Caco-2 (cell line): Measurements from ENCODE around the gene TTC7B. TPM values are rescaled to one million over a fixed set of nuclear protein-coding genes. Genes with fewer than 3 reads are reported as not detected.

ENCODE experiments used
- BruUV-seq: library from RNA; stranded (reverse); fragments of 400-500 nt; replicated peaks from 2 replicates; lab custom pipeline; 2021; lab: Mats Ljungman, UMichigan
- CTCF ChIA-PET: fragments of 300-600 bp; sonication (Branson Sonifier 250); formaldehyde crosslinking; loops from one replicate; lab custom pipeline; 2022; ENCODE audit warnings: antibody characterized with exemption; lab: Charles Lee
- POLR2A ChIA-PET: fragments of 300-600 bp; sonication (Branson Sonifier 250); formaldehyde crosslinking; loops from one replicate; lab custom pipeline; 2022; ENCODE audit warnings: antibody characterized with exemption; lab: Charles Lee
- DNase-seq, 2 experiments: peaks; one replicate each; pipeline versions ENCODE4 v3.0.0 to v3.0.0-alpha.2; 2020 to 2022
- H3K27me3 ChIP-seq: replicated peaks from 2 replicates; pipeline ENCODE4 v1.6.0; 2011; ENCODE audit warnings: low read length; ENCODE audit not compliant: control insufficient read depth, insufficient read depth
- H3K36me3 ChIP-seq: 2 replicates; pipeline ENCODE4 v1.5.1; 2011; ENCODE audit warnings: low read length; ENCODE audit not compliant: control insufficient read depth, insufficient read depth
- H3K4me1 ChIP-seq: fragments of 250-450 bp; sonication (Bioruptor Pico); 2 replicates; pipeline ENCODE4 v1.5.1; 2020; ENCODE audit warnings: mild to moderate bottlenecking
- H3K4me3 ChIP-seq: 2 replicates; pipeline ENCODE4 v1.5.1; 2011; ENCODE audit warnings: low read depth, mild to moderate bottlenecking, control low read depth, low read length
- H3K9me3 ChIP-seq: fragments of 250-450 bp; sonication (Bioruptor Pico); 2 replicates; pipeline ENCODE4 v1.5.1; 2020; ENCODE audit warnings: mild to moderate bottlenecking, moderate library complexity
- H3K27ac Mint-ChIP-seq: one replicate; pipeline ENCODE4 v1.8.0; 2022; ENCODE audit warnings: mixed read lengths; ENCODE audit not compliant: unreplicated experiment
- H3K27me3 Mint-ChIP-seq: one replicate; pipeline ENCODE4 v1.8.0; 2022; ENCODE audit warnings: mixed read lengths; ENCODE audit not compliant: insufficient read depth, unreplicated experiment
- H3K36me3 Mint-ChIP-seq: one replicate; pipeline ENCODE4 v1.8.0; 2022; ENCODE audit warnings: mild to moderate bottlenecking, mixed read lengths; ENCODE audit not compliant: insufficient read depth, unreplicated experiment
- H3K4me1 Mint-ChIP-seq: one replicate; pipeline ENCODE4 v1.8.0; 2022; ENCODE audit warnings: low read depth, mixed read lengths; ENCODE audit not compliant: unreplicated experiment
- H3K4me3 Mint-ChIP-seq: one replicate; pipeline ENCODE4 v1.8.0; 2022; ENCODE audit warnings: mild to moderate bottlenecking, moderate library complexity, mixed read lengths; ENCODE audit not compliant: unreplicated experiment
- H3K9me3 Mint-ChIP-seq: one replicate; pipeline ENCODE4 v1.8.0; 2022; ENCODE audit warnings: mixed read lengths; ENCODE audit not compliant: unreplicated experiment
- CTCF ChIP-seq, 2 experiments: fragments of 200-600 bp in 1 of 2; IDR thresholded peaks; 1 replicate in 1 of 2; 2 replicates in 1 of 2; pipeline versions ENCODE4 v1.5.1 to v1.8.0; 2011 to 2022; ENCODE audit warnings: antibody characterized with exemption in 1 of 2, control low read depth in 1 of 2, inconsistent platforms in 1 of 2, low read depth in 1 of 2, low read length in 1 of 2, mild to moderate bottlenecking in 1 of 2, moderate library complexity in 1 of 2; ENCODE audit not compliant: insufficient read depth in 1 of 2, severe bottlenecking in 1 of 2, unreplicated experiment in 1 of 2
- intact Hi-C: fragments of 100-400 bp; cut with micrococcal nuclease; formaldehyde crosslinking; loops from one replicate; pipeline ENCODE4 v1.10.0; 2022; ENCODE audit not compliant: unreplicated experiment
- total RNA-seq: library from RNA; stranded (reverse); gene quantifications from 2 replicates; pipeline ENCODE4 v1.2.3, GENCODE V29; 2022

The TTC7B gene
- total RNA-seq, 1 experiment from 2014 or later = 28.5 TPM

GRCh38 chr14:90615517-90616060 lies 200.6 kb downstream of the TTC7B start:
- Mint-ChIP-seq H3K4me3 (no peak overlapping the region), H3K27me3 (no peaks in the 10 kb centered on the region), H3K9me3 (no peaks in the 10 kb centered on the region), H3K27ac (no peak overlapping the region), H3K4me1 (no peaks in the 10 kb centered on the region), H3K36me3 (no peaks in the 10 kb centered on the region)
- no peak for TF ChIP-seq CTCF (IDR thresholded peaks at IDR 0.05; ENCODE audit: insufficient read depth in 1 of 2, low read depth in 1 of 2, low read length in 1 of 2, severe bottlenecking in 1 of 2, unreplicated experiment in 1 of 2)
- no TSS peak for BruUV-seq
- H3K4me3 ChIP-seq = no peak overlapping the region
- H3K4me1 ChIP-seq = no peaks in the 10 kb centered on the region
- H3K27me3 ChIP-seq = no peaks in the 10 kb centered on the region
- intact Hi-C loops = no loop called here
- CTCF ChIA-PET = no interaction called here
- H3K9me3 ChIP-seq = no peaks in the 10 kb centered on the region
- no peak for DNase-seq
- POLR2A ChIA-PET = no interaction called here
- no peaks in the 10 kb centered on the region for H3K36me3 ChIP-seq

GRCh38 chr14:90614696-90615516 lies 201.3 kb downstream of the TTC7B start:
- no peak for TF ChIP-seq CTCF (IDR thresholded peaks at IDR 0.05; ENCODE audit: insufficient read depth in 1 of 2, low read depth in 1 of 2, low read length in 1 of 2, severe bottlenecking in 1 of 2, unreplicated experiment in 1 of 2)
- Histone ChIP-seq H3K9me3 (no peaks in the 10 kb centered on the region), H3K36me3 (no peaks in the 10 kb centered on the region), H3K4me3 (no peak overlapping the region), H3K4me1 (no peaks in the 10 kb centered on the region), H3K27me3 (no peaks in the 10 kb centered on the region)
- Mint-ChIP-seq H3K36me3 (no peaks in the 10 kb centered on the region), H3K4me1 (no peaks in the 10 kb centered on the region), H3K9me3 (no peaks in the 10 kb centered on the region), H3K27me3 (no peaks in the 10 kb centered on the region), H3K4me3 (no peak overlapping the region), H3K27ac (no peak overlapping the region)
- CTCF ChIA-PET = no interaction called here
- intact Hi-C loops = no loop called here
- DNase-seq = no peak
- POLR2A ChIA-PET = no interaction called here
- no TSS peak for BruUV-seq

- Mint-ChIP-seq H3K4me1 (no peaks in the 10 kb centered on the region), H3K4me3 (no peak overlapping the region), H3K27ac (no peak overlapping the region), H3K27me3 (no peaks in the 10 kb centered on the region), H3K9me3 (no peaks in the 10 kb centered on the region), H3K36me3 (no peaks in the 10 kb centered on the region)
- no peaks in the 10 kb centered on the region for H3K27me3 ChIP-seq
- ChIA-PET POLR2A (no interaction called here), CTCF (no interaction called here)
- BruUV-seq = no TSS peak
- H3K9me3 ChIP-seq = no peaks in the 10 kb centered on the region
- no peak for TF ChIP-seq CTCF (IDR thresholded peaks at IDR 0.05; ENCODE audit: insufficient read depth in 1 of 2, low read depth in 1 of 2, low read length in 1 of 2, severe bottlenecking in 1 of 2, unreplicated experiment in 1 of 2)
- no peaks in the 10 kb centered on the region for H3K4me1 ChIP-seq
- no peaks in the 10 kb centered on the region for H3K36me3 ChIP-seq
- intact Hi-C loops = no loop called here
- H3K4me3 ChIP-seq = no peak overlapping the region
- DNase-seq = no peak
Measured at GRCh38 chr14:90613997-90614396, 202.2 kb downstream of the TTC7B start.
